ENCODE measurements around the gene THRA.

THRA gene

GRCh38 chr17:40087049-40087794 lies 24.5 kb downstream of the THRA start:
- DNase-seq: no peak

DNA sequence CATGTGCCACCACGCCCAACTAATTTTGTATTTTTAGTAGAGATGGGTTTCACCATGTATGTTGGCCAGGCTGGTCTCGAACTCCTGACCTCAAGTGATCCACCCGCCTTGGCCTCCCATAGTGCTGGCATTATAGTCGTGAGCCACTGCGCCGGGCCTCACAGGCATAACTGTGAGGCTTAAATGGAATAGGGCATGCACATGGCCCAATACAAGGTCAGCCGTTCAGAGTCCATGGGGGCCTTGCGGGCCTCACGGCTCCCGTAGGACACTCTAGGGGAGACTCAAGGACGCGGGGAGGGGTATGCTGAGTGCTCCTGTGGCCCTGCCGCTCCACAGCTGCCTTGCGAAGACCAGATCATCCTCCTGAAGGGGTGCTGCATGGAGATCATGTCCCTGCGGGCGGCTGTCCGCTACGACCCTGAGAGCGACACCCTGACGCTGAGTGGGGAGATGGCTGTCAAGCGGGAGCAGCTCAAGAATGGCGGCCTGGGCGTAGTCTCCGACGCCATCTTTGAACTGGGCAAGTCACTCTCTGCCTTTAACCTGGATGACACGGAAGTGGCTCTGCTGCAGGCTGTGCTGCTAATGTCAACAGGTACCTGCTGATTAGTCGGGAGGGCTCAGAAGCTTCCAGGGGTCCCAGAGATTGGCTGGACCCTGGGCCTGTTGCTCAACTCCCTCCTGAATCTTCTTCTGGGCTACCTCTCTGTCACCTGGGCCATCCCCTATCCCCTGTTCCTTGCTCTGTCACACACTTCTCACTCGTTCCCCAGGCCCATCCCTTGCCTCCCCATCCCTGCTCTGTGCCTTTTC lies 25.3 kb downstream of the THRA start:
- no peak for DNase-seq

GRCh38 chr17:40089077-40089895 lies 26.5 kb downstream of the THRA start:
- no peak for DNase-seq

- no peak for DNase-seq
Measured at GRCh38 chr17:40090237-40091119, 27.7 kb downstream of the THRA start.

DNA sequence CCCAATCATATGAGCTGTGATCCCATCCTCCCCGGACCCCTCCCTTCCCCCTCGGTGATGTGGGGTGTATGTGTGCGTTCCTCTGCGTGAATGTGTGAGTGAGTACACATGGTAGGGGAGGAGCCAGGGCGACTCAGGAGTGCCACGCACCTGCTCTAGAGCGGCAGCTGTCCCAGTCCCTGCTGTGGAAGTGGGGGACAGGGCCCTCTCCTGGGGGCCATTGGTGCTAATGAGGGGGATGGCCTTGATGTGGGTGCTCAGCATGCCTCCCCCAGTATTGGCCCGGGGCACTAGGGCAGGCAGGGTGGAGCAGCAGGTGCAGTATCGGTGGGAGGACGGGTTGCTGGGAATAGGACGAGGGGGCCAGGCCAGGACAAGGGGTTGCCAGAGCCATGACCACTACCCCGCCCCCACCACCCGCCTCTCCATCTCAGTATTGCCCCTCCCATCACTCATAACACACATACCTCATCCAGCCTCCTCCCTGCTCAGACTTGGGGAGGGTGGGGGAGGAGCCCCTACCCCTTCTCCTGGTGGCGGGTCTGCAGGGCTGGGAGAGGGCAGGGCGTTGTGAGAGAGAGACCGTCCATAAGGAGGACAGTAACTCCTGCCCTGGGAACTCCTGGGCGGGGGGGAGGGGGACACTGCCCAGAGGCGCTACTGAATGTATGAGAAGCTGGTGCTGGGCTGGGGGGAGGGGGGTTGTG lies 29.1 kb downstream of the THRA start:
- peak in 1 of 2 donors; percentile 13 for DNase-seq

GRCh38 chr17:40092581-40092980 lies 29.8 kb downstream of the THRA start:
- no peak for DNase-seq

DNA sequence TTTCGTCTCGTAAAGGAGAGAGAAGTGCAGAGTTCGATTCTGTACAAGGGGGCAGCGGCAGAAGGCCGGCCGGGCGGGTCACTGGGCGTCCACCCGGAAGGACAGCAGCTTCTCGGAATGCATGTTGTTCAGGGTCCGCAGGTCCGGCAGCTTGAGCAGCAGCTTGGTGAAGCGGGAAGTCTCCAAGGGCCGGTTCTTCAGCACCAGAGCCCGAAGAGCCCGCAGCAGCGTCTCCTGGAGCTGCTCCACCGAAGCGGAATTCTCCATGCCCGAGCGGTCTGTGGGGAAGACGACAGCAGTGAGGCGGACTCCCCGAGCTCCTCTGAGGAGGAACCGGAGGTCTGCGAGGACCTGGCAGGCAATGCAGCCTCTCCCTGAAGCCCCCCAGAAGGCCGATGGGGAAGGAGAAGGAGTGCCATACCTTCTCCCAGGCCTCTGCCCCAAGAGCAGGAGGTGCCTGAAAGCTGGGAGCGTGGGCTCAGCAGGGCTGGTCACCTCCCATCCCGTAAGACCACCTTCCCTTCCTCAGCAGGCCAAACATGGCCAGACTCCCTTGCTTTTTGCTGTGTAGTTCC lies 30.3 kb downstream of the THRA start:
- DNase-seq: no peak

DNA sequence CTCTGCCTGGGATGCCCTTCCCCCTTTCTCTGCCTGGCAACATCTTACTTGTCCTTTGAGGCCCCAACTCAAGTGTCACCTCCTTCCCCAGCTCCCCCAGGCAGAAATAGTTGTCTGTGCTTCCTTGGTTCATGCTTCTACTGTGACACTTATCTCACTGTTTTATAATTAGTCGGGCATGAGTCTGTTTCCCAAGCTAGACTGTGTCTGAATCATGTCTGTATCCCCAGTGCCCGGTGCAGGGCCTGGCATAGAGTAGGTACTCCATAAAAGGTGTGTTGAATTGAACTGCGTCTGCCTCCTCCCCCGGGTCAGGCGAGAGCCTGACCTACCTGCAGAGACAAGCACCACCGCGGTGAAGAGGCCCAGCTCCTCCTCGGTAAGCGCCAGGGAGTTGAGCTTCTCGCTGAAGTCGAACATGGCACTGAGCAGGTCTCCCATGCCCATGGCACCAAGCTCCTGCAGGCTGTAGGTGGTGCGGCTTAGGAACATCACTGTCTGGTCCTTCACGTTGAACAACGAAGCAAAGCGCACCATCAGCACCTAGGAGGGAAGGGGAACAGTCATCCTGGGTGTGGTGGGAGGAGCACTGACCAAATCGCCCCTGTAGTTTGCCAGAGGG lies 30.9 kb downstream of the THRA start:
- no peak for DNase-seq

DNA sequence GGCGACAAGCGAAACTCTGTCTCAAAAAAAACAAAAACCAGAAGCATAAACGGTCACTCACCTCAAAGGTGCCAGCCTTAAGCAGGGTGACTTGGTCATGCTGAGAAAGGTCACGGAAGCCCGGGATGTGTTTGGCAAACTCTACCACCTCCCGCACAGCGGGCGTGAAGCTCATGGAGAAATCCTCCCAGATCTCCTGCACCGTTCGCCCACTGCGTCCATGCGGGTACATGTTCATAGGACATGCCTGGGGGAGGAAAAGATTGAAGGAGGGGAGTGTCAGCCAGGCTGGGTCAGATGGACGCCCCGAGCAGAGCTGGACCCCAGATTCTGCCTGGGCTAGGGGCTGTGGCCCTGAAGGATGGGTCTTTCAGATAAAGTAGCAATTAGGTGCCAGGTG lies 32.1 kb downstream of the THRA start:
- DNase-seq: no peak

DNA sequence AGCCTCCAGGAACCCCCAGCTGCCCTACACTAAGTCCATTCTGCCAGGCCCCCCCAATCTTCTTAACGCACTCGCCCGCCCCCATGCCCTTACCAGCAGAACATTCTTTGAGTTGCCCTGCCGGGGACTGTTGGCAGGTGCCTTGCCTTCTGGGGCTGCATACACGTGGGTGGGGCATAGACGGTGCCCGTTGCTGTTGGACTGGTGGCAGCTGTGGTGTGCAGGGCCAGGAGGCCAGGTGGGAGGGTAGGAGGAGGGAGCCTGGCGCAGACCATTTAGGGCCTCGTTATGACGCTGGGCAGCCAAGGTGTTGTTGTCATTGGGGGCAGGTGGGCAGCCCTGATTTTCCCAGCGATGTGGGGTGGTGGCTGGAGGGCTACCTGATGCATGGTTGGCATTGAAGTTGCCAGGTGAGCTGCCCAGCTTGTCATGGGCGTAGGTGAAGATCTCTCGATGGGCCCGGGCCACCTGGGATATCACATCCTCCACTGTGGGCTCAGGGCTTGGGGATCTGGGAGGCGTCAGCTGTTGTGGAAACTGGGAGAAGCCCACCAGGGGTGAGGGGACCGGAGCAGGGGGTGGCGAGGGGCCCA lies 32.7 kb downstream of the THRA start:
- no peak for DNase-seq

DNA sequence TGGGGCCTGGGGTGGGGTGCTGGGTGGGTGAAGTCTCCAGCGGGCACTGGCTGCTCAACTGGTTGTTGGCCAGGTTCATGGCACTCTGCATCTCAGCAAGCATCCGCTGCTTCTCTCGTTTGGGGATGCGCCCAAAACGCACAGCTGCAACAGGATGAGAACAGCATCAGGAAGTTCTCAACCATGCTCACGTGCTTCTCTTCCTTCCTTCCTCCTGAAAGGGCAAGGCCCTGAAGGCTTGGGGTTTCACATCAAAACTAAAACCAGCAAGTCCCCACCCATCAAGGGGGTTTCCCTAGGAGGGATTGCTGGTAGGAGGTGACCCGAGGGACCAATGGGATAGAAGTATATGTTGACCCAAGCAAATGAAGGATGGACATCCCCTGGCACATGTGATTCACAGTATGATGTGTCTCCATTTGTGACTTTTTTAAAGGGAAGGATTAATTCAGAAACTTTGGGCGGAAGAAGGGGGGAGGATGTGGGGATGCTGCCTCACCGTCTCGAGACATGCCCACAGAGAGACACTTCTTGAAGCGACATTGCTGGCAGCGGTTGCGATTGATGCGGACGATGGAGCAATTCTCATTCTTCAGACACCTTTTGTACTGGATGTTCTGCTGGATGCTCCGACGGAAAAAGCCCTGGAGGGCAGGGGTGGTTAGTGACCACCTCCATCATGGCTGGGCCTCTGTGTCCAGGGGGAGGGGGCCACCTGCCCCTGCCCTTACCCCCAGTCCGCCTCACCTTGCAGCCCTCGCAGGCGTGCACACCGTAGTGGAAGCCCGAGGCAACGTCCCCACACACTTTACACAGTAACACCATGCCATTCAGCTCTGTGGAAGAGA lies 33.4 kb downstream of the THRA start:
- DNase-seq: peak; percentile 72 to 83

- no peak for DNase-seq
Measured at GRCh38 chr17:40097087-40097486, 34.3 kb downstream of the THRA start.

DNA sequence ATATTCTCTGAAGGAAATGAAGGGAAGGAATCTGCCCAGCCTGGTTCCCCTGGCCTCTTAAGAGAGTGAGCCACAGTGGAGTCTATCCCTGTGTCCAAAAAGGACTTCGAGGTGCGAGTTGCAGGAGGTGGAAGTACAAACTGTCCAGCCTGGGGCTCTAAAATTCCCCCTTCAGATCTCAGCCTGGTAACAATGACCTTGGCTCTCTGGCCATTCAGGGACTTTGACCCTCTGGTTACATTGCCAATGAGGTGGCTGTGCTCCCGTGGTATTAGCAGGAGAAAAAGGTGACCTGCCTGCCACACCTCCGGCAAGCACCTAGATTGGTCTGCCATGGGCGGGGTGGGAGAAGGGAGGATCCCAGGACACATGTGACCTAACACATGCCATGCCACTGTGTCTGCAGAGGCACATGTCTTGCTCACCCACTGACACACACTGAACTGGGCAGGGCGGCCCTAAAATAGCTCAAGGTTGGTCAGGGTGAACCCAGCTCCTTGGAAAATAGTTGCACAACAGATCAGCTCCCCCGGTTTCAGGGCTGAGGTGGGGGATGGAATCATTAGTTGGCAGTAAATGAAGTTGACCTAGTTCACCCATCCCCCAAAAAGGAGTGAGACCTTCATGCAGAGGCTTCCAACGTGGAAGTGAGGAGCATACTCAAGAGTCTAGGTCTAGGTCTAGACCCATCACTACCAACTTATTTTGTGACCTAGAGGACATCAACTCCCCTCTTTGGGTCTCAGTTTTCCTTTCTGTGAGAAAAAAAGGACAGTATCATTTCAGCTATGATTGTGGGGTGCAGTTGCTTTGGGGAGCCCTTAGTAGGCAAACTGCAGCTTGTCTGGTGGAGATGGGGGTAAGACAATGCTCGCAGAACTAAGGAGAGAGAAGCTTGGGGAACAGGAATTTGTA lies 35.4 kb downstream of the THRA start:
- peak in 1 of 2 donors; percentile 35 for DNase-seq

GRCh38 chr17:40098846-40099618 lies 36.3 kb downstream of the THRA start:
- peak; percentile 99 for DNase-seq

DNA sequence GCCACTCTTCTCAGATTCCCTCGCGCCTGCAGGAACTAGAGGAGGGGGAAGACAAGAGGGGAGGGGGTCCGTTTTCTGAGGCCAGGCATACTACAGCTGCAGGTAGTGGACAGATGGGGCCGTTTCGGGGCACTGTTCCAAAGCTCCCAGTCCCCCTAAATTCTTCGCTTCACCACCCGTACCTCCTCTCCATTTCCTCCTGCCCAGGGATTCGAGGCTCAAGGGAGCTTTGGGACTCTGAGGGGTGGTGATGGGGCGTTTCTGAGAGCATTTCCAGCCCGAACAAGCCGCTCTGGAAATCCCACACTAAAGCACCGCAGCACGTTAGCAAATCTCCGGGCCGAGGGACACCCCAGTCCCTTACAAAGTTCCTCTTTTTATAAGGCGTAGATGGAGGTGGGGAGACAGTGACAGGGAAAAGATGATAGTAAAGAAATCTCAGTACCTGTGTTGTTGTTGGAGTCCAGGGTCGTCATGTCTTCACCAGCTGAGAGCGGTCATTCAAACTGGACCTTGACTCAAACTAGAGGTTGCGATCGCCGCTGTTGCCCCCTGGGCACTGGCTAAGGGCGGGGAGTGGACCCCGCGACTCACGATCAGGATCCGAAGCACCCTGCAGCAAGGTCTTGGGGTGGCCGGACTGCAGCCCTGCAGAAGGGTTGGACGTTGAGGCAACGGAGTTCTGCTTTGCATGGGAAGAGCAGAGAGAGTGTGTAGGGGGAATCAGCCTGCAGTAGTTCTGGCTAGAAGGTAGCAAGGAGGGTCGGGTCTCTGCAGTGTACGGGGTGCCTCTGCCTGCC lies 37.1 kb downstream of the THRA start:
- DNase-seq: peak in 1 of 2 donors; percentile 18

DNA sequence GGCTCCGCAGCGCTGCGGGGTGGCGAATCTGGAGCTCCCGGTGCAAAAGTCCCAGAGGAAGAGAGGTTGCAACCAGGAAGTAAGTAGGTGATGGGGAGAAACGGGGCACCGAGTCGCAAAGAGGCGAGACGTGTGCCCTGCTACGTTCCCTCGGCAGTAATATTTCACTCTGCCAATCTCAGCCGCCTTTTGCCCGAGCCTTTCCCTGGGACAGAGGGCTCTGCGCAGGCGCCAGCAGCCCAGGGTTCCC lies 37.6 kb downstream of the THRA start, which contains the start of gene NR1D1:
Gene NR1D1 (minus strand): TSS at position 171 of the 250 bp plus-strand sequence. CDS start 495 bp downstream, outside the sequence.
- no peak for DNase-seq

All from stimulated activated CD4-positive, alpha-beta T cell treated with anti-CD3 and anti-CD28 coated beads, Interleukin-2, amount 100 ng/mL, for 24 hours (primary cell).